Stimulated activated CD8-positive, alpha-beta memory T cell treated with anti-CD3 and anti-CD28 coated beads, Interleukin-12 subunit alpha, Interleukin-12 subunit beta, amount 100 ng/mL, for 24 hours (primary cell): ENCODE measurements around the gene EHF.

Experiments
- DNase-seq: peaks from one replicate; pipeline ENCODE4 v3.0.0-alpha.2; 2020; ENCODE audit errors: extremely low read depth

Gene EHF

GRCh38 chr11:34625576-34625975 lies 4.7 kb downstream of the EHF start:
- DNase-seq, result no peak

- no peak for DNase-seq
Measured at GRCh38 chr11:34626393-34626792, 5.5 kb downstream of the EHF start.

GRCh38 chr11:34627197-34627596 lies 6.3 kb downstream of the EHF start:
- no peak for DNase-seq

GRCh38 chr11:34629711-34630110 lies 8.8 kb downstream of the EHF start:
- no peak for DNase-seq

GRCh38 chr11:34630544-34630943 lies 9.7 kb downstream of the EHF start:
- DNase-seq, result no peak

GRCh38 chr11:34631297-34631696 lies 10.4 kb downstream of the EHF start:
- no peak for DNase-seq

GRCh38 chr11:34631737-34632104 lies 10.8 kb downstream of the EHF start:
- no peak for DNase-seq

- no peak for DNase-seq
Measured at GRCh38 chr11:34632105-34632791, 11.4 kb downstream of the EHF start.

GRCh38 chr11:34633640-34633989 lies 12.7 kb downstream of the EHF start:
- no peak for DNase-seq

GRCh38 chr11:34633990-34634693 lies 13.2 kb downstream of the EHF start:
- DNase-seq, result no peak

- DNase-seq, result no peak
Measured at GRCh38 chr11:34634694-34635062, 13.8 kb downstream of the EHF start.

GRCh38 chr11:34636127-34636526 lies 15.2 kb downstream of the EHF start:
- no peak for DNase-seq

- no peak for DNase-seq
Measured at GRCh38 chr11:34637303-34637702, 16.4 kb downstream of the EHF start.

- no peak for DNase-seq
Measured at GRCh38 chr11:34638897-34639296, 18.0 kb downstream of the EHF start.

- no peak for DNase-seq
Measured at GRCh38 chr11:34639545-34639944, 18.7 kb downstream of the EHF start.

GRCh38 chr11:34640050-34640923 lies 19.4 kb downstream of the EHF start:
- DNase-seq, result no peak

- DNase-seq, result no peak
Measured at GRCh38 chr11:34640924-34641275, 20.0 kb downstream of the EHF start.

GRCh38 chr11:34641456-34641855 lies 20.6 kb downstream of the EHF start:
- DNase-seq, result no peak

- DNase-seq, result no peak
Measured at GRCh38 chr11:34642001-34642554, 21.2 kb downstream of the EHF start.

GRCh38 chr11:34642873-34643272 lies 22.0 kb downstream of the EHF start:
- DNase-seq, result no peak

- DNase-seq, result no peak
Measured at GRCh38 chr11:34643311-34643710, 22.4 kb downstream of the EHF start.

GRCh38 chr11:34643846-34644245 lies 23.0 kb downstream of the EHF start:
- DNase-seq, result no peak
